AG09309 (cell line): ENCODE data around the gene TRIM52.

Experiments used
- DNase-seq: peaks from one replicate; pipeline ENCODE4 v3.0.0-alpha.2; 2010; ENCODE audit warnings: low read depth
- H3K4me3 ChIP-seq: 2 replicates; pipeline ENCODE4 v1.5.1; 2011; ENCODE audit warnings: mild to moderate bottlenecking, low read depth, low read length, moderate library complexity; ENCODE audit not compliant: control insufficient read depth
- TF ChIP-seq, protein P1 (sequence below): IDR thresholded peaks from 2 replicates; pipeline ENCODE4 v1.5.1; 2011; ENCODE audit warnings: mild to moderate bottlenecking, low read depth, low read length, inconsistent platforms; ENCODE audit not compliant: insufficient read depth, control insufficient read depth; ENCODE audit errors: missing control alignments

The TRIM52 gene

DNA sequence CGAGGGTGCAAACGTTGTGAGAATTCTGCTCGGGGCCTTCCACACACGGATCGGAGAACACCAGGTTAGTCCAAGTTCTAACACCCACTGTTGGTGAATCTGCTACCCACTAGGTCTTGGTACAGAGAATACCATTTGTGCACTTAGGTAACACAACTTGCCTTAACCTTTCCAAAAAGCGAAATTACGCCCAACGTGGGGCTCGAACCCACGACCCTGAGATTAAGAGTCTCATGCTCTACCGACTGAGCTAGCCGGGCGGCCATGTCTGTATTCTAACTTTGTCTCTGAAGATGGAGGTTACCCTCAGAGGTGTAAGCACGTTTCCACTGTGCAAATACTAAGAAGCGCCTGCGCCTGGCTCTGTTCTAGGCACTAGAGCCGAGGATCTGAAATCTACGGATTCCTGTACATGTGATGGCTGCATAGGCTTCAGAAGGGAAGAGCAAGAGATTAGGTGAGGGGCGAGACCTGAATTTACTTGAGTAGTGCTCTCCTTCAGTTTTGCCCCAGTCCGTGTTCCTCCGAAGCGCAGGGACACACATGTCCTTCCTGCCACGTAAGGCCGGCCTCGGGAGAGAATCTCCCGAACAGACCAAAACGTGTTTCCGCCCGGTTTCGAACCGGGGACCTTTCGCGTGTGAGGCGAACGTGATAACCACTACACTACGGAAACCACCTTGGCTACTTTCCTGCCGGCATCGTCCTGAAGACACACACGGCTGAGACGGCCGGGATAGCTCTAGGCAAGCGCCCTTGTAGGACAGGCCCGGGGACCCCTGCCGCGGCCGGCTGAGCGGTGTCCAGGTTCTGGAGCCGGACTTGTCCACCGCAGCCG lies 38.9 kb downstream of the TRIM52 start:
- peak overlapping the region; percentile 93 for H3K4me3 ChIP-seq
- peak; percentile 85 for DNase-seq
- TF ChIP-seq, protein P1, sequence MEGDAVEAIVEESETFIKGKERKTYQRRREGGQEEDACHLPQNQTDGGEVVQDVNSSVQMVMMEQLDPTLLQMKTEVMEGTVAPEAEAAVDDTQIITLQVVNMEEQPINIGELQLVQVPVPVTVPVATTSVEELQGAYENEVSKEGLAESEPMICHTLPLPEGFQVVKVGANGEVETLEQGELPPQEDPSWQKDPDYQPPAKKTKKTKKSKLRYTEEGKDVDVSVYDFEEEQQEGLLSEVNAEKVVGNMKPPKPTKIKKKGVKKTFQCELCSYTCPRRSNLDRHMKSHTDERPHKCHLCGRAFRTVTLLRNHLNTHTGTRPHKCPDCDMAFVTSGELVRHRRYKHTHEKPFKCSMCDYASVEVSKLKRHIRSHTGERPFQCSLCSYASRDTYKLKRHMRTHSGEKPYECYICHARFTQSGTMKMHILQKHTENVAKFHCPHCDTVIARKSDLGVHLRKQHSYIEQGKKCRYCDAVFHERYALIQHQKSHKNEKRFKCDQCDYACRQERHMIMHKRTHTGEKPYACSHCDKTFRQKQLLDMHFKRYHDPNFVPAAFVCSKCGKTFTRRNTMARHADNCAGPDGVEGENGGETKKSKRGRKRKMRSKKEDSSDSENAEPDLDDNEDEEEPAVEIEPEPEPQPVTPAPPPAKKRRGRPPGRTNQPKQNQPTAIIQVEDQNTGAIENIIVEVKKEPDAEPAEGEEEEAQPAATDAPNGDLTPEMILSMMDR = no peak

DNA sequence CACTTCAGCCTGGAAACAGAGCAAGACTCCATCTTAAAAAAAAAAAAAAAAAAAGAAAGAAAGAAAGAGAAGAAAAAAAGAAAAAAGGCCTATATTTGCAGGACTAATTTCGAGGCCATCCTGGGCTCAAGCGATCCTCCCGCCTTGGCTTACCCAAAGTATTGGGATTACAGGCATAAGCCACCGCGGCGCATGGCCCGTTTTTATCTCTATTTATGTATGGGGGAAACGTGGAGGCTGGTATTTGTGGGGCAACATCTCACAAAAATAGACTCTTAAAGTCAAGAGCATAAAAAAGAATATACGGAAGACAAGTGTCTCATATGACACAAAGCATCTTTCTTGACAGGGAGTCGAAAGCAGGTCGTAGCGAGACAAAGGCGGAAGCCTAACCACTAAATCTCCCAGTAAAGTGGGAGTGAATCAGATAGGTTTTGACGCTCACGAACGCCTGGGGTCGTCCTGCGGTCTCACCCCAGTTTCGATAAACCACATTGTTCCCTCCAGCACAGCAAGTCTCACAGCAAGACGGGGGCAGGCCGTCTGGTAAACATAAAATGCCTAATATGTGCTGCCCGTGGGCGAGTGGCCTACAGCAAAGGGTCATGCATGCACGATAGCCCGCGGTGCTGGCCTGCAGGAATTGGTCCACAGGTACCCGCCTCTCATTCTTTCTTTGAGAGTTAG lies 39.7 kb downstream of the TRIM52 start:
- H3K4me3 ChIP-seq = no peak overlapping the region
- no peak for DNase-seq
- TF ChIP-seq, protein P1 = no peak

DNA sequence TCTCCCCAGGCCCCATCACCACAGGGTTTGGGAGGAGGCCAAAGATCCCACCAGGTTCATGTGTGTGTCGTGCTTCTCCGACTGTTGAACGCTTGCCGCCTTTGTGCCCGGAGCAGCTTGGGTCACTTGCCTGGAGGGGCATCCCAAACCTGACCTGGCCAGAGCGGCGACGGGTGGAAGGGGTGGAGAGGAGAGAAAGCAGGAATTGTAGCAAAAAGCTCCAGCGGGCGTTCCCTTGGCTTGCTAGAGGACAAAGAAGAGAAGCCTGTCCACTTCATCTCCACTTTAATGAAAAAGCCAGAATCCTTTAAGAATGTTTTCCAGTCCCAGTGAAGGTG lies 40.8 kb downstream of the TRIM52 start:
- H3K4me3 ChIP-seq = no peak overlapping the region
- TF ChIP-seq, protein P1 = no peak
- DNase-seq = no peak

DNA sequence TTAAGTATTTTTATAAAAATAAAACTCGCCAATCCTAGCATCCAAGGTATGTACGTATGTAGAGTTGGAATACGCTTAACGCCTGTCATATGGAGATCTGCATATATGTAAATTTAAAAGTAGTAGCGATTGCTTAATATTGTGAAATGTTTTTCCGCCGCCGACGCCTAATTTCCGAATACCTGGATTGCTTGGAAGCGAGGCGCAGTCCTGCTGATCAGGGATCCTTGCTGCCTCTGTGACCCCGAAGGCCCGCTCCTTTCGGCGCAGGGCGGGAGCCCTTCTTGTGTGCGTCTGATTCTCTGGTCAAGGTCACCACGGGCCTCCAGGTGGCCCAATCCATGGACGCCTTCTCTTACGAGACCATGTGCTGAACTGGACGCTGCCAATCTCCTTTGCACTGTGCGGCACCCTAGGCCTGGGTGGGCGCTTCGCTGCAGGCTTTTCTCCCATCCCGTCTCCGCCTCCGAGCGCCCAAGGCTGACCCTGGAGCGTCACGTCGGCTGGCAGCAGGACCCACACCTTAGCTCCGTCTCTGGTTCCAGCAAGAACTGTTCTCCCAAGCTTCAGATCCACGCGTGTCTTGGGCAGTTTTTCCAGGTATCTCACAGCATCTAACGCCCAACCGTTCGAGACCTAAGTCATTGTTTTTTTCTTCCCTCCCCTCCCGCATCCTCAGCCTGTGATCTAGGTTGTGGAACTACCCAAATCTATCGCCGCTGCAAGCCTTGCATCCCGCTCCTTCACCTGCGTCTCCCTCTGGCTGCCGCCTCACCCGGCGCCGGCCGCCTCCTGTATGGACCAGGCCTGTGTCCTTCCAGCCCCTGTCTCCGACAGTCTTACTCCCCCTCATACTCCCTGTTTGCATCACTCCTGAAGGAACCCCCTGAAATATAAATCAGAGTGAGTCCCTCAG lies 41.4 kb downstream of the TRIM52 start:
- TF ChIP-seq, protein P1 = no peak

DNA sequence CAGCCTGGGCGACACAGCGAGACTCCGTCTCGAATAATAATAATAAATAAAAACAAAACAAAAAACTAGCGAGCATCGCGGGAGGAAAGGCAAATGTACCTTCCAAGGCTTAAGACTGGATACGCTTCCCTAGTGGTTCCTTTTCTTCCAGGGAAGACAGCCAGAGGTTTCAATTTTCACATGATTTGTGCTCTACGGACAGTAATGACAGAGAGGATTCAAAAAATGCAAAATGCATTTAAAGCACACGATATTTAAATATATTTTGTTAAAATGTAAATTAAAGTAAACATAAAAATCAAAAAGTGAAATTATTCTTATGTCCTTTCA lies 42.2 kb downstream of the TRIM52 start:
- no peak for DNase-seq
- TF ChIP-seq, protein P1 = no peak
- H3K4me3 ChIP-seq = no peak overlapping the region

More for the DNA sequence above, 41.4 kb downstream of the TRIM52 start:
- H3K4me3 ChIP-seq = no peak overlapping the region
- no peak for DNase-seq

DNA sequence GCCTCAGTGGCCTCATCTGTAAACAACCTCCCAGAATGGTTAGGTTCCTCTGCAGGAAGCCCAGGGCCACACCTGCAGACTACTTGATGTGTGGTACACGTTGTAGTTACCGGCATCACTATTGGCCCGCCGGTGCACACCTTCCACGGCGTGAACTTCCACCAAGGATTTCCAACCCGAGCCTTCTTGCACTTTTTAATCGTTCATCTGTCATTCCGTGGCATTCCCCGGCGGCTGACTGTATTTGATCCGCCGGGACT lies 43.2 kb downstream of the TRIM52 start:
- TF ChIP-seq, protein P1 = no peak
- DNase-seq = no peak
- peak overlapping the region; percentile 36 for H3K4me3 ChIP-seq
